Karpas-422 (cell line): ENCODE results near the gene TENM4. TPM values are rescaled to one million over a fixed set of nuclear protein-coding genes. Genes with fewer than 3 reads are reported as not detected.

Experiments
- DNase-seq: peaks from one replicate; pipeline ENCODE4 v3.0.0-alpha.2; 2015
- H2AFZ ChIP-seq: fragments of 200-600 bp; sonication (generic); 2 replicates; pipeline ENCODE4 v1.6.1; 2014; ENCODE audit warnings: antibody characterized with exemption, low read length, mixed read lengths
- H3K27ac ChIP-seq: fragments of 200-600 bp; sonication (generic); 2 replicates; pipeline ENCODE4 v1.5.1; 2014; ENCODE audit warnings: mild to moderate bottlenecking, low read length, moderate library complexity
- H3K27me3 ChIP-seq: fragments of 200-600 bp; sonication (generic); 2 replicates; pipeline ENCODE4 v1.6.1; 2014; ENCODE audit warnings: low read length, mixed read lengths
- H3K36me3 ChIP-seq: fragments of 200-600 bp; sonication (generic); 2 replicates; pipeline ENCODE4 v1.6.1; 2014; ENCODE audit warnings: low read length, mixed read lengths; ENCODE audit not compliant: insufficient read depth
- H3K4me1 ChIP-seq: fragments of 200-600 bp; sonication (generic); 2 replicates; pipeline ENCODE4 v1.6.1; 2014; ENCODE audit warnings: mild to moderate bottlenecking, low read length, mixed read lengths
- H3K4me2 ChIP-seq: fragments of 200-600 bp; sonication (generic); 2 replicates; pipeline ENCODE4 v1.6.1; 2014; ENCODE audit warnings: low read length, low read depth, mild to moderate bottlenecking; ENCODE audit not compliant: poor library complexity, severe bottlenecking
- H3K4me3 ChIP-seq: fragments of 200-600 bp; sonication (generic); 2 replicates; pipeline ENCODE4 v1.5.1; 2014; ENCODE audit warnings: mild to moderate bottlenecking, antibody characterized with exemption, low read length, mixed read lengths
- H3K79me2 ChIP-seq: fragments of 200-600 bp; sonication (generic); 2 replicates; pipeline ENCODE4 v1.6.1; 2014; ENCODE audit warnings: mild to moderate bottlenecking, low read length, mixed read lengths
- H3K9ac ChIP-seq: fragments of 200-600 bp; sonication (generic); 2 replicates; pipeline ENCODE4 v1.6.0; 2014; ENCODE audit warnings: low read length
- H3K9me2 ChIP-seq: fragments of 200-600 bp; sonication (generic), shearing (Covaris generic); replicated peaks from 2 replicates; pipeline ENCODE4 v1.6.0; 2014; ENCODE audit warnings: mild to moderate bottlenecking, low read length, moderate library complexity; ENCODE audit not compliant: insufficient read depth
- H3K9me3 ChIP-seq: fragments of 300-700, 200-600 bp; sonication (generic); 2 replicates; pipeline ENCODE4 v1.6.1; 2014; ENCODE audit warnings: low read length, mixed read lengths
- H4K20me1 ChIP-seq: fragments of 200-600 bp; sonication (generic); 2 replicates; pipeline ENCODE4 v1.6.1; 2014; ENCODE audit warnings: mild to moderate bottlenecking, antibody characterized with exemption, low read length, low read depth; ENCODE audit not compliant: insufficient read depth
- total RNA-seq: library from RNA; depleted of rRNA; stranded (reverse); fragments of >200 nt; shearing (Covaris generic); gene quantifications from 2 replicates; pipeline ENCODE4 v1.2.3, GENCODE V29; 2014; ENCODE audit warnings: low replicate concordance

TENM4 gene
- total RNA-seq, 1 experiment from 2014 or later: not detected

DNA sequence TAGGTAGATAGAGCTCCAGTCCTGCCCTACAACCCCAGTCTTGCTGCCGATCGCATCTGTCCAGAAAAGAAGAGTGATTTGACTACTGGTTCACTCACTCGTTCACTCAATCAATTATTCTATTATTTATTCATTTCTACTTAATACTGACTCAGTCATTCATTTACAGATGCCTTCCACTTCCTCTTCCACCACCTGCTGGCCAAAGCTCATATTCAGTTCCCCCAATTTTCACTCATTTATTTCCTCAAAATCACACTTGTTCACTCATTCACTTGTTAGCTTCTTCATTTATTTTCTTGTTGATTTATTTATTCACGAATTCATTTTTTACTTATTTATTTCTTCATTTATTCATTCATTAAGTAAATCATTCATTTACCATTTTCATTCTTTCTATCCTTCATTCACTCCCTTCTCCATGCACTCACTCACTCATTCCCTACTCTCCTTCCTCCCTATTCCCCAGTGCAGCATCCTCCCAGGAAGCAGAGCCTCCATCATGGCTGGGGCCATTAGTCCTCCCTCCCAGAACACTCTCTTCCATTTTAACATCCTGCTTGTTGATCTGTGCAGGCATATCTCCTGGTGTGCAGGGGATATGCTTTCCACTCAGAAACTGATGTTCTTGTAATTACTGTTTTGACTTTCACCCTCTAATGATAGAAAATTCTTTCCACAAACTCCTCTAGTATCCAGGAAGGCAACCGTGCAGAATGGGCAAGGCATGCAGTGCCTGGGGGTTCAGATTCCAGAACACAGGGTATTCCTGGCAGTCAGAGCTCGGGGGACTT, 281.0 kb downstream of the TENM4 start:
- no peak overlapping the region for H3K27ac ChIP-seq
- H3K36me3 ChIP-seq: no peaks in the 10 kb centered on the region
- no peak overlapping the region for H2AFZ ChIP-seq
- peak; percentile 67 for DNase-seq
- no peak overlapping the region for H3K9ac ChIP-seq
- peaks cover 2% of the 10 kb centered on the region; the same call in 1 of the 2 replicates for H3K27me3 ChIP-seq
- no peaks in the 10 kb centered on the region for H3K79me2 ChIP-seq
- no peak overlapping the region for H3K4me3 ChIP-seq
- H3K4me1 ChIP-seq: no peaks in the 10 kb centered on the region
- H3K9me2 ChIP-seq: no peaks in the 10 kb centered on the region
- no peak overlapping the region for H3K4me2 ChIP-seq
- no peaks in the 10 kb centered on the region for H4K20me1 ChIP-seq
- no peaks in the 10 kb centered on the region for H3K9me3 ChIP-seq

DNA sequence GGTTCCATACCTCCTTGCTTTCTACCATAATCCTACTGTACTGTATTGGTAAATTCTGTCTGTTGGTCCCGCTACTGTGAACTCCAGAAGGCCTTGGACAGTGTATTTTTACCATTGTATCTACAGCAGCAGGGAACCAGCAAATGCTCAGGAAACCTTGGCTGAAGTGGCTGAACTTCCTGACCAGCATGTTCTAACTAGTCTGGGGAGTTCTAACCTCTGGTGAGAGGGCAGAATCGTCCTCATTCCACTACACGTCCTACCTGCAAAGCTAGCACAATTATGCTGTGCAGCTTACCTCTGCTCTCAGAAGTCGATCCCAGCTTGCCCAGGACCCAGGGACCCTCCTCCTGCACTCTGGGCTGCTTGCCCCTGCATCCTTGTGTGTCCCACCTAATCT, 283.1 kb downstream of the TENM4 start:
- Histone ChIP-seq H3K79me2 (no peaks in the 10 kb centered on the region), H3K9me3 (no peaks in the 10 kb centered on the region), H3K4me3 (no peak overlapping the region), H3K9me2 (no peaks in the 10 kb centered on the region), H4K20me1 (no peaks in the 10 kb centered on the region), H3K9ac (no peak overlapping the region), H2AFZ (no peak overlapping the region), H3K36me3 (no peaks in the 10 kb centered on the region), H3K27me3 (peaks cover 7% of the 10 kb centered on the region; the same call in 1 of the 2 replicates), H3K4me2 (no peak overlapping the region), H3K27ac (no peak overlapping the region), H3K4me1 (no peaks in the 10 kb centered on the region)
- DNase-seq: no peak

DNA sequence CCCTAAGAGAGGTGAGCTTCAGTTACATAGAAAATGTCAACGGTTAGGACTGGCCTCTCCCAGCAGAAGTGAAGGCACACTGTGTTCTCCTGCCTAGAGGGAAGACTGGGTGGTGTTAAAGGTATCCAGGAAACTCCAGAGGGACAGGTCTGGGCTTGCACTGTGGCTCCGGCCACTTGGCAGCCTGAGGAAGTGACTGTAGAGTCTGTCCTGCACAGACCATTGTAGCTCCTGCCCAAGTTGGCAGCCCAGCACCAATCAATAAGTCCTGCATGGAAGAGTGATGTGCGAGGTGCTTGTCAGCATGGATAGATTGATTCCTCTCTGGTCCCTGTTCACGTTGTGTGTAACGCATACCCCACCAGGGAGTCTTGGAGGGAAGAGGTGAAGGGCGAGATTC, 284.8 kb downstream of the TENM4 start:
- H4K20me1 ChIP-seq: no peaks in the 10 kb centered on the region
- no peak overlapping the region for H3K27ac ChIP-seq
- H3K36me3 ChIP-seq: no peaks in the 10 kb centered on the region
- DNase-seq: no peak
- no peaks in the 10 kb centered on the region for H3K9me3 ChIP-seq
- H3K9ac ChIP-seq: no peak overlapping the region
- no peak overlapping the region for H2AFZ ChIP-seq
- H3K9me2 ChIP-seq: no peaks in the 10 kb centered on the region
- no peak overlapping the region for H3K4me2 ChIP-seq
- H3K27me3 ChIP-seq: peaks cover 7% of the 10 kb centered on the region; the same call in 1 of the 2 replicates
- no peaks in the 10 kb centered on the region for H3K79me2 ChIP-seq
- no peak overlapping the region for H3K4me3 ChIP-seq
- no peaks in the 10 kb centered on the region for H3K4me1 ChIP-seq

DNA sequence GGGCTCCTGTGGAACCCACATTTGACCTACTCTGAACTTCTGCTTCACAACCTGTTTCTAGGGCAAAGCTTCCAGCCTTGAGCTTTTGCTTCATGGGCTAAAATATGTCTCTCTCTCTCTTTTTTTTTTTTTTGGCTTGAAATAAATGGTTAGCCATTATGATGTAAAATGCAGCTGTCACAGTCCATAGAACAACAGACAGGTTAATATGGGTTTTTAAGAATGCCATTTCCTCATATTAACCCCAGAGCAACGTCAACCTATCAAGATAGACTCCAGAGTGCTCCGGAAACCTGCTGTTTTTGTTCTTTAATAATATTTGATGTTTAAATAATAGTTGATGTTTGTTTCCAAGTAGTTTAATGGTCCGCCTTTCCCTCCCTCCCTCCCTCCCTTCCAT, 285.6 kb downstream of the TENM4 start:
- H3K9ac ChIP-seq: no peak overlapping the region
- DNase-seq: no peak
- no peaks in the 10 kb centered on the region for H3K9me2 ChIP-seq
- no peaks in the 10 kb centered on the region for H4K20me1 ChIP-seq
- no peak overlapping the region for H3K4me3 ChIP-seq
- no peaks in the 10 kb centered on the region for H3K9me3 ChIP-seq
- H3K4me2 ChIP-seq: no peak overlapping the region
- H2AFZ ChIP-seq: no peak overlapping the region
- H3K27ac ChIP-seq: no peak overlapping the region
- no peaks in the 10 kb centered on the region for H3K79me2 ChIP-seq
- no peaks in the 10 kb centered on the region for H3K4me1 ChIP-seq
- H3K27me3 ChIP-seq: peaks cover 7% of the 10 kb centered on the region; the same call in 1 of the 2 replicates
- no peaks in the 10 kb centered on the region for H3K36me3 ChIP-seq

DNA sequence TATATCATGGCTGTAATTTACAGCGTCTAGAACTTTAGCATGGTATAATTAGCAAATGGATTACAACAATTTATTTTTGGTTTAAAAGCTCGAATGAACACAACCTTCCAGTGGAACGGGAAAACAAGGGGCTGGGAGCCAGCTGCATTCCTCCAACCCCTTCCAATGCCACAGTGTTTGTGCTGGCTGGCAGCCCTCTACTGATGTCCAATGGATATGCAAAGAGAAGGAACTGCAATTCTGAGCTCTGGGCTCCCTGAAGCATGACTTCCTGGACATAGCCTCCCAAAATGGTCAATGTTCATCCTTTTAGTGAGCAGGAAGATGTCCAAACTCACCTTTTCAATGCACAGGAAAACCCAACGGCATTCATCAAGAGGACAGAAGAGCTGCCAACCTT, 288.3 kb downstream of the TENM4 start:
- Histone ChIP-seq H3K4me1 (no peaks in the 10 kb centered on the region), H2AFZ (no peak overlapping the region), H3K9me3 (no peaks in the 10 kb centered on the region), H3K27me3 (peaks cover 7% of the 10 kb centered on the region; the same call in 1 of the 2 replicates), H3K4me3 (no peak overlapping the region), H3K9me2 (no peaks in the 10 kb centered on the region), H3K9ac (no peak overlapping the region), H3K4me2 (no peak overlapping the region), H3K27ac (no peak overlapping the region), H3K36me3 (no peaks in the 10 kb centered on the region), H4K20me1 (no peaks in the 10 kb centered on the region), H3K79me2 (no peaks in the 10 kb centered on the region)
- DNase-seq: no peak

DNA sequence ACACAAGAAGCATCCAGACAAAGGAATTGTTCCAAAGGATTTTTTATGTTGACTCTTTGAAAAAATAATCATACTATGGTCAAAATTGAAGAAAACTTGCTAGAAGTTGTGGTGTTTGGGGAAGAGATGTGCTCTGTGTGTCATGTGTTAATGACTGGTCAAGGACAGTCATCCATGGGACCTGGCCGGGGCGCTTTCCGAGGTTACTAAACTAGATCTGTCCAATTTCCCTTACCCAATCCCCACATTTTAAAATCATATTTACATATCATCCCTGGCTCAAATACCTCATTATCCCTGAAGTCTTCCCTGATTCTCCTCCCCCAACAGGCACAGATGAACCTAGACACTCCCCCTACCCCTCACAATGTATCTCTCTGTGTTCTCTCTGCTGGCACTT, 289.4 kb downstream of the TENM4 start:
- H3K4me3 ChIP-seq: no peak overlapping the region
- no peaks in the 10 kb centered on the region for H3K9me2 ChIP-seq
- no peaks in the 10 kb centered on the region for H3K9me3 ChIP-seq
- no peaks in the 10 kb centered on the region for H3K79me2 ChIP-seq
- no peaks in the 10 kb centered on the region for H3K4me1 ChIP-seq
- no peak overlapping the region for H3K4me2 ChIP-seq
- H3K27me3 ChIP-seq: peaks cover 7% of the 10 kb centered on the region; the same call in 1 of the 2 replicates
- no peak overlapping the region for H3K9ac ChIP-seq
- H3K36me3 ChIP-seq: no peaks in the 10 kb centered on the region
- H3K27ac ChIP-seq: no peak overlapping the region
- no peak for DNase-seq
- no peak overlapping the region for H2AFZ ChIP-seq
- no peaks in the 10 kb centered on the region for H4K20me1 ChIP-seq

DNA sequence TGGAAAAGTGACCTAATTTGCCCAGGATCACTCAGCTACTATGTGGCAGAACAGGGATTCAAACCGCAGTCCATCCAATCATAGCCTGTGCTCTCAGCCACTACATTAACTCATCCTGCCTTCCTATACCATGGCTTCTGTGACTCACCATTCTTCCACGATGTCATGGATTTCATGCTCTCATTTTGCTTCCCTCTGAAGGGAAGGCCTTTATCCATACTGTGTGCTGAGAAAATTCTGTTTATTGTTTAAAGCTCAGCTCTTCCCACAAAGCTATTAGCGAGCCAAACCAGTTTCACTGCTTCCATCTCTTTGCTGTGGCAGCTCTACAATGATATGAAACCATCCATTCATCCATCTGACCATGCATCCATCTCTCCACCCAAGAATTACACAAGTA, 289.9 kb downstream of the TENM4 start:
- Histone ChIP-seq H3K36me3 (no peaks in the 10 kb centered on the region), H3K9me3 (no peaks in the 10 kb centered on the region), H3K4me2 (no peak overlapping the region), H3K27ac (no peak overlapping the region), H3K4me1 (no peaks in the 10 kb centered on the region), H2AFZ (no peak overlapping the region), H3K79me2 (no peaks in the 10 kb centered on the region), H3K9me2 (no peaks in the 10 kb centered on the region), H3K4me3 (no peak overlapping the region), H4K20me1 (no peaks in the 10 kb centered on the region), H3K9ac (no peak overlapping the region), H3K27me3 (peaks cover 5% of the 10 kb centered on the region; the same call in 1 of the 2 replicates)
- DNase-seq: no peak

DNA sequence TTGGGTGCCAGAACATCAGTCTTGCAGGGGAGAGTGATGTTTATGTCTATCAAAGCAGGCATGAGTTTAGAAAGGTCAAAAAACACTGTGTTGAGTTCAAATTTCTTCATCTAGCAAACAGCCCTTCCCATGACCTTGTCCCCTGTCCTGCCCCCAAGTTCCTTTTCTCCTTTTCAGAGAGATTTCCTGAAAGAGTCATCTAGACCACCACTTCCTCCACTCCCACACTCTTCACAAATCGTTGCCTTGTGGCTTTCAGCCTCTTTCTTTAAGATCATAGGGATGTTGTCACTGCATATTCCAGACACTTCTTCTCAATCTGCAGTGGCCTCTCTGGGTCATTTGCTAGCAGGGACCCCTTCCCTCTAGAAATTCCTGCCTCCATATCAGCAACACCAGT, 290.5 kb downstream of the TENM4 start:
- Histone ChIP-seq H3K9ac (no peak overlapping the region), H3K36me3 (no peaks in the 10 kb centered on the region), H3K4me3 (no peak overlapping the region), H3K27ac (no peak overlapping the region), H3K9me3 (no peaks in the 10 kb centered on the region), H3K79me2 (no peaks in the 10 kb centered on the region), H3K27me3 (peaks cover 5% of the 10 kb centered on the region; the same call in 1 of the 2 replicates), H4K20me1 (no peaks in the 10 kb centered on the region), H3K4me1 (no peaks in the 10 kb centered on the region), H3K4me2 (no peak overlapping the region), H2AFZ (no peak overlapping the region), H3K9me2 (no peaks in the 10 kb centered on the region)
- no peak for DNase-seq
